Hypothalamus (tissue), 51 donors: ENCODE measurements around the gene SYT8.
A peak's percentile ranks its signal among the peaks of the same experiment; 100 is the strongest.
"Not testable (repeated sequence)": the region's sequence is repeated elsewhere in the genome, so short reads cannot be mapped to it uniquely, and the experiment has no call there.

Experiments used
- DNase-seq, 51 donors: peaks; one replicate each; lab custom pipeline; 2025; lab: John Stamatoyannopoulos, UW

The SYT8 gene

DNA sequence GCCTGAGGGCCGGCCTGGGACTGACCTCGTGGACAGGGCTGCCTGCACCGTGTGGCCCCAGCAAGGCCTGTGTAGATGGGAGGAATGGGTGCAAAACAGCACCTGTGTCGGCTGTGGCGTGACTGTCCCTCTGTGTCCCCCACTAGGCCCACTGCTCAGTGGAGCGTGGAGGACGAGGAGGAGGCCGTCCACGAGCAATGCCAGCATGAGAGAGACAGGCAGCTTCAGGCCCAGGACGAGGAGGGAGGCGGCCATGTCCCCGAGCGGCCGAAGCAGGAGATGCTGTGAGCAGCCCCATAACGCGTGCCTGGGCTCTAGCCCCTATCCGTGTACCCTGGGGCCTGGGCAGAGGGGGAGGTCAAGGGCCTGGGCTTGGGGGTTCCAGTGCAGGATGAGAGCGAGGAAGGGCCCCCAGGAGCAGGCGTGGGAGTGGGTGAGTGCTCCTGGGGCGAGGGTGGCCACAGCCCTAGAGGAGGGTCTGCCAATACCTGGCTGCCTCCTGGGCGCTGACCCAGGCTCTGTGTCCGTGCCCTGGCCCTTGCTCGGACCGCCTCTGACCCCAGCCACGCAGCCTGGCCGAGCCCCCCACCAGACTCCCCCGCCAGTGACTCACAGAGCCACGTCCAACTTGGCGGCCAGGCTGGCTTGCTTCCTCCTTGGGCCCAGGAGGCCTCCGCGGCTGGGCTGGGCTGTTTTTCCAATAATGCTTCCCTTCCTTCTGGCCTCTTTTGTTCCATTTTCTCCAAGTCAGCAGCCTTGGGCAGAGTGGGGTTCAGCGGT is 45.3 kb downstream of the SYT8 start:
- DNase-seq, result no peak

DNA sequence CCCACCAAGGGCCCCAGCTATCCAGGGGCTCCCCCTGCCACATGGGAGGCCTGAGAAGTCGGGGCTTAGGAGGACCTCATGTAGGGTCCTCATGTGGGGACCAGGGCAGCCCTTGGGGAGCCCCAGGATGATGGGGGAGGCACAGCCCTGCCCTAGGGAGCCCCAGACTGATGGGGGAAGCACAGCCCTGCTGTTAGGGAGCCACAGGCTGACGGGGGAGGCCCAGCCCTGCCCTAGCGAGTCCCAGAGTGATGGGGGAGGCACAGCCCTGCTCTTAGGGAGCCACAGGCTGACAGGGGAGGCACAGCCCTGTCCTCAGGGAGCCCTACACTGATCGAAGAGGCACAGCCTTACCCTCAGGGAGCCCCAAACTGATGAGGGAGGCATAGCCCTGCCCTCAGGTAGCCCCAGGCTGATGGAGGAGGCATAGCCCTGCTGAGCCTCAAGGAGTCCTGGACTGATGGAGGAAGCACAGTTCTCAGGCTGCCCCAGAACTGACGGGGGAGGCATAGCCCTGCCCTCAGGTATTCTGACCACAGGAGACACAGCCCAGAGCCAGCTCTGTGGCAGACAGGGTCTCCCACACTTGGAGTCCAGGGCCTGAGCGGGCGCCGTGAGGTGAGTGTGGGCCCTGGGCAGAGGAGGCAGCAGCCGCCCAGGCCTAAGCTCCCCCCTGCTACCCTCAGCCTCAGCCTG is 46.1 kb downstream of the SYT8 start:
- no peak for DNase-seq

DNA sequence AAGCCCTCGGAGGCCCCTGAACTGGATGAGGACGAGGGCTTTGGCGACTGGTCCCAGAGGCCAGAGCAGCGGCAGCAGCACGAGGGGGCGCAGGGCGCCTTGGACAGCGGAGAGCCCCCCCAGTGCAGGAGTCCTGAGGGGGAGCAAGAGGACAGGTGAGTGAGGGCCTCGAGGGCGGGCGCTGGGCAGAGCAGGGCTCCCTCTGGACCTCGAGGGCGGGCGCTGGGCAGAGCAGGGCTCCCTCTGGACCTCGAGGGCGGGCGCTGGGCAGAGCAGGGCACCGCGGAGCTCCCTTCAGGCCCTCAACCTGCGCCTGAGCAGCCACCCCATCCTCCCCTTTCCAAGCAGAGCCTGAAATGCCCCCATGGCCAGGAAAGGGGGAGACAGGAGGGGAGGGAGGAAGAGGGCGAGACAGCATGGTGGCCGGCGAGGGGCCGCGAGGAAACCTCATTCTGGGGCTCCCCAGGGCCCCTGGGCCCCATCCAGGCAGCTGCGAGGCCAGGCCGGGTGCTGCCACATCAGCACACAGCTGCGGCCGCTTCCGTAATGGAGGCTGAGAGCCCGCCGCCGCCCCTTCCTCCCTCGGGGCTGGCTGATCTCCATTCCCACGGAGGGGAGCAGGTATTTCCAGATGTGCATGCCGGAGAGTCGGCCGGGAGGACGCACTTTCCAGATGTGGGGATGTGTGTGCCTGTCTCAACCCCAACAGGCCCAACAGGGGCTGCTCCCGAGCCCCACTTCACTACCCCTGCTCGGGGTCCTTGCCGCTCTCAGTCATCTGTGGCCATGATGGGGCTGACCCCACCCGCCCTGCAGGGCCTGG is 46.9 kb downstream of the SYT8 start:
- no peak for DNase-seq

DNA sequence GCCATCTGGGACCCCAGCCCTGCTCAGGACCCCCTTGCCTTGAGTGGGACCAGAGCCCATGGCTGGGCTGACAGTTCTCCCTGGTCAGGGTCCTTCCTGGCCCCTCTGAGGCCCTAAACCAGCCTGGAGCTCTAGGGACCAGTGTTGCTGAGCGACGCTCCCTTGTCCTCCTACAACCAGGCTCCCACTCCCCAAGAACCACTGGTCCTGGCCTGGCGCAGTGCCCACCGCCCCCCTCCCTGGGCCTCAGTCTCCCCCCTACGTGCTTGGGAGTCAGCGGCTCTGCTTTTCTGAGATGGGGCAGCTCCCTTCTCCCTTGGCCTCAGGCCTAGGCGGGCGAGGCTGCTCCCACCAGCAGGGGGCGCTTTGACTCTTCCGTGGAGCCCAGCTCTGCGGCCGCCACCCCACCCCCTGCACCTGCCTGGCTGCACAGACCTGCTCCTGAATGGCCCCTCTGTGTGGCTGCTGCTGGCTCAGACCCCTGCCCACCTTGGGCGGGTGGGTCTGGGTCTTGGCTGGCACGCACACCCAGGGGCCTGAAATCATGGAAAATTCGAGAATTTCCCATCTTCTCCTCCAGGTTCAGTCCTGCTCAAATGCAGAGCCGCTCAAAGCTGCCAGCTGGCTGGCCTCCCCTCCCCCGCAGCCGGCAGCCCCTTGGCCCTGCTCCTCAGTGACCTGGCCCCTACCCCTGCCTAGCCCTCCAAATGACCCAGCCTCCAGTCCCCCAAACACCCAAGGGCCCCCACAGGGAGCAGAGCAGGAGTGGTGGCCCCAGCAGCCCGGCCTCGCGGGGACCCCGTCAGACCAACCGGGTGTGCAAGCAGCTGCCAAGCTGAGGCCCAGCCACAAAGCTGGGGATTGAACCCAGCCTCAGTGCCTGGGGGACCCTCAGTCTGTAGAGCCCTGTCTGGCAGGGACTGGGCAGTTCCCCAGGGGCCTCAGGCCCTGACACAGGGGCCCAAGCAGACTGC is 47.8 kb downstream of the SYT8 start:
- DNase-seq, result peak in 39 of 51 donors; percentile 6 to 76 (median 45)

DNA sequence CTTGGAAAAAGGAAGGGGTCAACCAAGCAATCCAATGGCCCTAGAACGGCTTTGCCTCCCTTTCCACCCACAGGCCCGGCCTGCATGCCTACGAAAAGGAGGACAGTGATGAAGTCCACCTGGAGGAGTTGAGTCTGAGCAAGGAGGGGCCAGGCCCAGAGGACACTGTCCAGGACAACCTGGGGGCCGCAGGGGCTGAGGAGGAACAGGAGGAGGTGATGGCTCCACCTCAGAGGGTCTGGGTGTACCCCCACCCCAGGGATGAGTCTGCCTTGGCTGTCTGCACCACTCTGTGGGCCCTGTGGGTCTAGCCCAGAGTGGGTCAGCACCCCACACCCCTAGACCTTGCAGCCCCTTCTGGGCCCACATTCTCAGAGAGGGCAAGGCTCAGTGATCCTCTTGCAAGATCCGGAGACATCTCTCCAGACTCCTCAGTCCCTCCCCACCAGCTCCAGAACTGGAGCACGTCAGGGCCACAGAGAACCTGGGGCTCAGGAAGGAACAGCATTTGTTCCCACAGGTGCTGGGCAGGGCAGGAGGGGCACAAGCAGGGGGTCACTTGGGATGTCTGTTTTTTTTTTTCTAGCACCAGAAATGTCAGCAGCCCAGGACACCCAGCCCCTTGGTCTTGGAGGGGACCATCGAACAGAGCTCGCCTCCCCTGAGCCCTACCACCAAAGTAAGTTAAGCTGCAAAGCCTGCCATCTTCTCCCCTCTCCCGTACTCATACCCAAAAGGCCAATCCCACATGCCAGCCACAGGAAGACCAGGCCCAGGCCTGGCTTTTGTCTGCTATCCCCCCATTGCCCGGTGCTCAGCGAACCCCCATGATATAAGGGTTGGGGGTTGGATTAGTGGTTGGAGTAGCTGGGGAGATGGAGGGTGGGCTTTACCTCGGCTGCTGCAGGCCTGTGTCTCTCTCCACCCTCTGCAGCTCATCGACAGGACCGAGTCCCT is 48.8 kb downstream of the SYT8 start:
- no peak for DNase-seq

DNA sequence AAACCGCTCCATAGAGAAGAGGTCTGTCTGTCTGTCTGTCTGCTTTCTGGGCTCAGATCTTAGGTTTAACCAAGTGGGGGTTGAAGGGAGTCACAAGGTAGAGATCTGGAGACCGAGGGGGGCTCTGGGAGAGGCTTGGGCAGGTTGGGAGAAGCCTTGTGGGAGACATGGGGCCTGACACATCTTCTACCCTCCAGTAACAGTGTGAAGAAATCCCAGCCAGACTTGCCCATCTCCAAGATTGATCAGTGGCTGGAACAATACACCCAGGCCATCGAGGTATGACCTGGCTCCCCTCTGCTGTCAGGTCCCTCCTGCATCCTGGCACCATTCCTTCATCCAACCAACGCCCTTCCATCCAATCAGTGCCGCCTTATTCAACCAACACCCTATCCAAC is 49.5 kb downstream of the SYT8 start:
- no peak for DNase-seq

DNA sequence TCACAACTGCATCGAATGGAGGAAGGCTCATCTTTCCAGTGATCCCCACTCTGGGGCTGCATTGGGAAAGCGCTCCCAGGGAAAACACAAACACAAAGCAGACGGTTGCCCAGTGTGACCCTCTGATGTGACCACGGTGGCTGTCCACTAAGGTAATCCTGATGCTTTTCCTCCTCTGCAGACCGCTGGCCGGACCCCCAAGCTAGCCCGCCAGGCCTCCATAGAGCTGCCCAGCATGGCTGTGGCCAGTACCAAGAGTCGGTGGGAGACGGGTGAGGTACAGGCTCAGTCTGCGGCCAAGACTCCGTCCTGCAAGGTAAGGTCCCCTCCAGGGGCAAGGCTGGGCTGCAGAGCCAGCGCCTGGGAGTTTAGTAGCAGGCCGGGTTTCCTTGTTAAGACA is 51.8 kb downstream of the SYT8 start:
- not testable (repeated sequence) for DNase-seq
